ENCODE measurements around the gene LRRC59.

LRRC59 gene

DNA sequence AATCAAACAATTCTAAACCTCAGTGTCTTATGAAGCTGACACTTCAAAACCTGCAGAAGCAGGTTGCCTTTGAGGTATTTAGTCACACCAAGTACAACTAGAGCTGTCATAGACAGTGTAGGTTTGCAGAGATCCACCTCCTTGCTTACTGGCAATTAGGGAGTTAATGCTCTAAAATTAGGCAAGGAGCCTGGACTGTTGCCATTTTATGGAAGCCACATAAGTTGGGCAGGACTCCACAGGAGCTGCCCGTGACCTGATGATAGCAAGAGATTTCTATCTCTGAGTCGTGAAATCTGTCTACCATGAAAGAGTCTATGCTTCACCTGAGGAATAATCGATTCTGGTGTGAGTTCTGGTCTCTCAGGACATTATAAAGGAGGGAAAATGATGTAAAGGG is 15.4 kb downstream of the LRRC59 start:
- no peak for DNase-seq

DNA sequence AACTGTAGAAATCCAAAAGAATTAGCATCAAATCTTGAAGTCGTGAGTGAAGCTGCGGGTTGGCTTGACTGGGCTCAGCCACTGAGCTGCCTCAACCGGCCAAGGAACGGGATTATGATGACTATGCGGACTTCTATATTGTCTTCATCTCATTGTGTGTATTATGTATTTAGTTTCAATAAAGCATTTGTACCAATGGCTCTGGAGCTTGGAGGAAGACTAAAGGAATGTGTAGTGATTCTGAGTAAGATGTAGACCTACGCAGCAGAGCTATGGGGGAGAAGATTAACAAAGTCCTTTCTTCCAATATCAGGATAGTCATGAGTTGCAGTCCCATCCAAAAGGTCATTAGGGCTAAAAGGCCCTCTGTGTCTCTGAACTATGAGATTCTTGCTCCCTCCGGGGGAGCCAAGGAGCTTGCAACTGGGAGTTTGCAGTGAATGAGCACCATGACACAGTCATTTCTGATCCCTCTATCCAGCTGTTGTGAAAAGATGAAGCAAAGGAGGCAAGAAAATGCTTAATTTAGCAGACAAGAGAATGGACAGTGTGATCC is 16.0 kb downstream of the LRRC59 start:
- no peak for DNase-seq

DNA sequence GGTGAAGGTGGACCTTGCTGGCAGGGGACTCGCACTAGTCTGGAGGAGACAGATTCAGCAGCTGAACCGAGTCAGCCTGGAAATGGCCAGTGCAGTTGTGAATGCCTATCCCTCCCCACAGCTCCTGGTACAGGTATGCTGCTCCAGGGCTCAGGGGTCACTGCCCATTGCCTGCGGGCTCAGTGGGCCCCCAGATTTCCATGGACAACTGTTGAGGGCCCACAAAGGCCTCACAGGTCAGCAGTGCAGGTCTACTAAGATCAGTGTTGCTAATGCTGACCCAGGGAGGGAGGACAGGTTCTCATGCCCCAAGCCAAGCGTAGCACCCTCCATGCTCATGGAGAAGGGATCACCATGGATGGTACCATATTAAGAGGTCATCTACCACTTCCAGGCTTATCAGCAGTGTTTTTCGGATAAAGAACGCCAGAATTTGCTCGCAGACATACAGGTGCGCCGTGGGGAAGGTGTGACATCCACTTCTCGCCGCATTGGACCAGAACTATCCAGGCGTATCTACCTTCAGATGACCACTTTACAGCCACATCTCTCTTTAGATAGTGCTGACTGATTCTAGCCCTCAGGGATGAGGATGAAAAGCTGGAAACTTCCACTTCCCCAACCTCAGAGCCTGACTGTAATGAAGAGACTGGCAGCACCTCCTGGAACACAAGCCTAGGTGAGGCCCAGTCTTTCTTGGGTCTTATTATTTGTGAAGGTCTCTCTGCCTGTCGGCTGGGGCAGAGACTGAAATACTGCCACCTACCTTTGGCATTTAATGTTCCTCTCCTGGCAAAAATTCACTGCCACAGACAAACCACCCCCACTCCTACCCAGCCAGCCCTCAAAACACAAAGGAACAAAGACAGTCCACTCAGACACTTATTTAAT is 16.7 kb downstream of the LRRC59 start:
- DNase-seq: no peak

DNA sequence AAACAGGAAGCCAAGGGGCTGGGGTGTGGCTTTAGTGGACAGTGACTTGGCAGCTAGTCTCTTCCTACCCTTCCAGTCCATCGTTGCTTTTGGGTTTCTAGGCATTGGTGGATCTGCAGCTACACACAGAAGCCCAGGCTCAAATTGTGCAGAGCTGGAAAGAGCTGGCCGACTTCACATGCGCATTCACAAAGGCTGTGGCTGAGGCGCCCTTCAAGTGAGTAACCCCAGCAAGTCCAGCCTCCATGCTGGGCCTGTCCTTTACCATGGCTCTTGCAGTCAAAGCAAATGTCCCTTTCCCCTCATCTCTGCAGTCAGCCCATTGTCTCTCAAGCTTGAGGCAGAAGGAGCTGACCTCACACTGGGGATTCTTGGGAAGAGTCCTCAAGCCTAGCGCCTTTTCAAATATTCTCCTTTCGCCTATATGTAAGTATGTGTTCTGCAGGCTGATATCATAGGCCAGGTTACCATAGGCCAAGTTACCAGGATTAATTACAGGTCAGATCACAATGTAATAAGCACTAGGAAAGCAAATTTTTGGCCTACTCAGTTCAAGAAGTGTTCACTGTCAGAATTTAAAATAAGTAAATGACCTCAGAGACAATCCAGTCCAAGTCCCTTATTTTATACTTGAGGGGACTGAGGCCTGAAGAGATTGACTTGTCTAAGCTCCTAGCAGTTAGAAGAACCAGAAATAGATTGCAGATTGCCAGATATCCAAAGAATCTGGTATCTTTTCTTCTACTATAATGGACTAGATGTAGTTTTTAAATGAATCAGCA is 17.8 kb downstream of the LRRC59 start:
- DNase-seq: no peak

DNA sequence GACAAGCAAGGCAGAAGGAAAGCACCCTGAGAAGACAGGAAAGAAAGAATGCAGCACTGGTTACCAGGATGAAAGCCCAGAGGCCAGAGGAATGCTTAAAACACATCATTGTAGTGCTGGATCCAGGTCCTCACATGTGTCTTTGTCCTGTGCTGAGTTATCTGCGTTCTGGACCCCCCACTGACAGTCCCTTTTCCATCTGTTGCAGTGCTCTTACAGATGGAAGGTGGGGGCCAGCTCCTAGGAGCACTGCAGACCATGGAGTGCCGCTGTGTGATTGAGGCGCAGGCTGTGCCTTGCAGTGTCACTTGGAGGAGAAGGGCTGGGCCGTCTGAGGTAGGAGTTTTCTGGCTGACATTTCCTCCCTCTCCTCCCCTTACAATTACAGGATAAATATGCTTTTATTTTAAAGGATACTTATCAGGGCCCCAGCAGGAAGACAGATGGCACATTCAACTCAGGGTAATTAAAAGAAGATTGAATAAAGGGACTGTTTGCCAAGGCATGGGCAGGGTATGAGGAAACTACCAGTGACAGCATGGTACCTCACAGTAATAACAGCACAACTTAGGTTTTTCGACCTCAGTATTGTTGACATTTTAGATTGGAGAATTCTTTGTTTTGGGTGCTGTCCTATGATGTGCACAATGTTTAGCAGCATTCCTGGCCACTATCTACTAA is 21.3 kb downstream of the LRRC59 start:
- no peak for DNase-seq

DNA sequence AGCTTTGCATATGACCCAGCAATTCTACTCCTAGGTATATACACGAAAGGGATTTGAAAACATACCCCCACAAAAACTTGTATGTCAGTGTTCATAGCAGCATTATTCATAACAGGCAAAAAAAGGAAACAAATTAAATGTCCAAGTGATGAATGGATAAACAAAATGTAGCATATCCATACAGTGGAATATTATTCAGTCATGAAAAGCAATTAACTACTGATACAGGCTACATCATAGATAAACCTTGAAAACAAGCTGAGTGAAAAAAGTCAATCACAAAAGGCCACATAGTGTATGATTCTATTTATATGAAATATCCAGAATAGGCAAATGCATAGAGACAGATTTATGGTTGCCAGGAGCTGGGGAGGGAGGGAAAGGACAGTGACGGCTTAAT is 23.6 kb downstream of the LRRC59 start:
- DNase-seq: no peak

DNA sequence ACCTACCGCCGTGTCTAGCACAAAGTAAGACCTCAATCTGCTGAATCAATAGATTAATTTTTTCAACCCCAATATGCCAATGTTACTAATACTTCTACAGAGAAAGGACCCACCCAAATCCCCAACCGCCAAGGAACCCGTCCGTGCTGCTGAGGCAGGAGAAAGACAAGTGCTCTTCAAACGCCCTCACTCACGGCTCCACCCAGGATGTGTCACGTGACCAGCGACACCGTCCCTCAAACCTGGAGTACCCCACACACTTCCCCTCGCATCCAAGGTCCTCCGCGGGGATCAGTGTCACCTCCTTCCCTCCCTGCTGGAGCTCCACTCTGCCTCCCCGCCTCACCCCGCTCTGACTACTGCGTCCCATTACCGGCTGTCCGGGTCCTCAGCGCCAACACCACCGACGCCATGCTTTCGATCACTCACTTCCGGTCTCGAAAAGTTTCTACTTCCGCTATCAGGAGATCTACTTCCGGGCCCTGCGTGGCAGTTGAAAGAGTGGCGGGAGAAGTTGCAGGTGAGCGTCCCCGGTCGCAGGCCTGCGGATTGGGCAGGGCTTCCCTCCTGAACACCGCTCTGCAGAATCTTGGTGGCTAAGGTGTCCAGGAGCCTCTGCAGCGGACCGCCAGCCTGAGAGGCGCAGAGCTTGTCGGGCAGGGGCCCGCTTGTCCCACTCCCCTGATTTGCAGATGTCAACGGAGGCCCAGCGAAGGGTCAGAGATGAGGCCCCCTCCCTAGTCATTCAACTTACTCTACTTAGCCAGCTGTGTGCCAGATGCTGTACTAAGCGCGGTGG is 24.4 kb downstream of the LRRC59 start, which contains the start of the genes EME1 and MRPL27:
EME1 (plus strand) TSS at position 472 of the 799 bp plus-strand sequence. CDS start 1,980 bp downstream, outside the sequence.
MRPL27 (minus strand) TSS at position 427 of the 799 bp plus-strand sequence; CDS start at position 413, 14 bp downstream.
- DNase-seq: peak; percentile 99

DNA sequence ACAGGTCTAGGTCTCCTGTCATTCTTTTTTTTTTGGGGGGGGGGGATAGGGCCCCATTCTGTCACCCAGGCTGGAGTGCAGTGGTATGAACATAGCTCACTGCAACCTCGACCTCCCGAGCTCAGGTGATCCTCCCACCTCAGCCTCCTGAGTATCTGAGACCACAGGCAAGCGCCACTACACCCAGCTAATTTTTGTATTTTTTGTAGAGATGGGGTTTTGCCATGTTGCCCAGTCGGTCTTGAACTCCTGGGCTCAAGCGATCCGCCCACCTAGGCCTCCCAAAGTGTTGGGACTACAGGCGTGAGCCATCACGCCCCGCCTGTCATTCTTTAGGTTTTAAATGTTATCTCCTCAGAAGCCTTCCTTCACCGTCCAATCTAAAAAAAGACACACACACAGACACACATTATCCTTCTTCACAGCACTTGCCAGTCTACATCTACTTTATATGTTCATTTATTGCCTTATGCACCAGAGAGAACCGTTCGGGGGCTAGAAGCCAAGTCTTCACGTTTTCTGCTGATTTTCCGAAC is 25.0 kb downstream of the LRRC59 start:
- DNase-seq: no peak

DNA sequence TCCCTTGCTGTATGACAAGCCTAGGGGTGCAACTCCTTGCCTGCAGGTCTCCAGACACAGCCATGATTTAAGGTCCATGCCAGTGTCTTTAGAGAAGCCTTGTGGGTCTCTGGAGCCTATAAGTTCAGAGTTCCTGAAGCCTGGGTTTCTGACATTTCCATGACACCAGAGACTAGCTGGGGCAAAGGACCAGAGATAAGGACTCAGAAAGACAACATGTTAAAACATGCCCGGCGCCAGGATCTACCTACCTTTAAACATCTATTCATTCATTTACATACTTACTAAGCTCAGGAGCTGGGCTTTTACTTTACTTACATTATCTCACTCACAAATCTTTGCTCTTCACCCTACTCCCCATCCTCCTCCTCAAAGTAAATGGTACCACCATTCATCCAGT is 25.8 kb downstream of the LRRC59 start:
- DNase-seq: no peak

DNA sequence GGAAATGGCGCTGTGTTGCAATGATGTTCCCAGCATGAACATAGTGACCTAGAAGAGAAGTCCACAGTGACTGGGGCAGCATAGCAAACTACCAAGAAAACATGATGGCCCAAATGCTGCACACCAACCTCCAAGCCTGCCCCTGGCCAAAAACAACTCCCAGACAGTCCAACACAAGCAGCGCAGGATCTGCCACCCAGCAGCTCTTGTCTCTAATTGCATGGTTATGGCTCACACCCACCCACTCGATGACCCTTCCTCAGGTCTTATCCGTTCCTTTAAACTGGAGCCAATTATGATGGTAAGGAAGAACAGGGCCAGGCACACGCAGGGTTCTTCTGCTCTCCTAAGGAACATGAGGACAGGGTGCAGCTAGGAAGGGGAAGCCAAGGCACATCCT is 27.3 kb downstream of the LRRC59 start:
- no peak for DNase-seq

DNA sequence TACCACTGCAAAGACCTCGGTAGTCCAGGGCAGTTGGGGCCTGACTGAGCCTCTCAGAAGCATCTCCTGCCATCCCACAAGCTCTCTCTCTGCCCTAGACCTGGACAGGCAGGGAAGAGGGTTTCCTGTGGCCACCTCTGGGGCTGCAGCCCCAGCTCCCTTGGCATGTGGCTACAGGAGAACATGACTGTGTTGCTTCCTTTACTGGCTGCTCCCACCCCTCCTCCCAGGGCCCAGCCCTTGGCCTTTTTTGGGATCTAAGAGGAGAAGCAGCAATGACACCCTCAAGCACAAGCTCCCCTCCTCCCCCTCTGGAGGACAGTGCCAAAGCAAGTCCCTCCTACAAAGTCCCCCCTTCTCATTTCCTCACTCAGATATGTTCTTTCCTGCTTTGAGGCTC is 29.9 kb downstream of the LRRC59 start:
- DNase-seq: no peak

DNA sequence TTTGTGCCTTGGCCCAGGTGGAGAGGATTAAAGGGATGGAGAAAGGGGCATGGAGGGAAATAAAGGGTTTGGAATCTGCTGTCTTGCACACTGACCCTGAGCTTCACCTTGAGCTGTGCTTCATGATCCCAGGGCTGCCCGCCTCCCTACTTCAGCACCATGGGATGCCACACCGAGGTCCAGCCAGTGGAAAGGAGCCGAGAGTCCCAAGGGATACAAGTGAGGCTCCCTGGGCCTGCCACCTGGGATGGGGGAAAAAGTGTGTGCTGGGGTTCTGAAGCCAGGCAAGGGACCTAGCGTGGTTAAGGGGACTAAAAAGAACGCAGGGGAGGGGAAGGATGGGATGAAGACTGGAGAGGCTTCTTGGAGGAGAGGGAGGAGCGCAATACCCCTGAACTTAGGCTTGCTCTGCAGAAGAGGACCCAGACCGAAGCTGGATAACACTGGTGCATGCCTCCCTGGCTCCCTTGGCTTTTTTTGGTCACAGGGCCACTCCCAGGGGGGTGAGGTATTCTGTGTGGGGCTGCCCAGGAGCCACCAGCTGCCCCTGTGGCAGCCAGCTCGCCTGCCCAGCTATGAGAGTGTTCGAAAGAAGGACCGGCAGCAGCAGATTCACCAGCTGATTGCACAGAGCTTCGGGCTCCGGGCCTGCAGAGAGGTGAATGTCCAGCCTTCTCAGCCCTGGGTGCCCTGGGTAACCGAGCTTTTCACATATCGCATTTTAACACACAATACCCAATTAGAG is 31.5 kb downstream of the LRRC59 start:
- DNase-seq: no peak

DNA sequence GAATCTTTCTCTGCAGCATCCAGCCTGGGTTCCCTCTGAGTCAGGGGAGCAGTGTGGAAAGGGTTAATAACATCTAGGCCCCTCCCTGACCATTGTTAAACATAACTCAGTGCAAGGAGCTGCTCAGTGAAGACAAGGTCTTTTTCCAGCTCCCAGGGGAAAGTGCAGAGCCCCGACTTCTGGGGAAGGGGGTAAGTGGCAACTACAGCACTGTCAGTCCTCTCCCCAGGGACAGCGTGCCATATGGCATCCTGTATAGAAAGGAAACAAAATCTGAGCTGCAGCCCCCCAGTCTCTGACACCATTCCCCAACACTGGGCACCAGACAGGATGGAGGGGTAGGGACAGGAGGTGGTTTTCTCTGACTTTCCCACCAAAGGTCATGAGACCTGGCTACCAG is 32.2 kb downstream of the LRRC59 start:
- peak; percentile 22 for DNase-seq

DNA sequence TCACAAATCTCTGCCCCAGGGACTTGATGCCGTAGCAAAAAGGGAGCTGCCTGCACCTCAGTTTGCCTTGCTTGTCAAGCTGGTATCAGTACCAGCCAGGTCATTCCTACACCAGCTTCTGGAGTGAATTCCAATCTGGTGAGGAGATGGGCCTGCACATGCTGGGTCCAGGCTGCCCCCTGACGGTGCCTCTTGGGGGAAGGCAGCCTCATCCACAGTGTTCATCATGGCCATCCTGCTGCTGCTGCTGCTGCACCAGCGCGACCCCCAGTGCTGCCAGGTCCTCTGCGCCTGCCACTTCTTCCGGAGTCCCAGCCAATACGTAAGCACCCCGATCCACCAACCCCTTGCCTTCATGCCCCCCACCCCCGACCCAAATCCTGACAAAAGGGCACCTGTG is 32.6 kb downstream of the LRRC59 start:
- DNase-seq: peak; percentile 33

DNA sequence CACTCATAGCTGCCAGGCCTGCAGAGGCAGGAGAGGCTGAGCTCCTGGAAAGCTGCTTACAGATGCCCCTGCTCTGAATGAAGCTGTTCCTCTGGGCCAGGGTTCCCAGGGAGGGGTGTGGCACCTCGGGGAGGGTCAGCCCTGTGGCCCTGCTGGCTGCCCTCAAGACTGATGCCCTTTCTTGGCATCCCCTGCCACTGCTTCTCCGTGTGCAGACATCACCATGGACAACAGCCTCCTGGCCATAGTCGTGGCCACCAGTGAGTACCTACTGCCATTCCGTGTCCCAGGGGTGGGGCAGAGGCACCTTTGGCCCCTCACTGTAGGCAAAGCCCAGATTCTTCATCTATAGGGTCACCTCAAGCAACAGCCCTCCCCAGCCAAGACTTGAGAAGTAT is 33.3 kb downstream of the LRRC59 start:
- DNase-seq: no peak

DNA sequence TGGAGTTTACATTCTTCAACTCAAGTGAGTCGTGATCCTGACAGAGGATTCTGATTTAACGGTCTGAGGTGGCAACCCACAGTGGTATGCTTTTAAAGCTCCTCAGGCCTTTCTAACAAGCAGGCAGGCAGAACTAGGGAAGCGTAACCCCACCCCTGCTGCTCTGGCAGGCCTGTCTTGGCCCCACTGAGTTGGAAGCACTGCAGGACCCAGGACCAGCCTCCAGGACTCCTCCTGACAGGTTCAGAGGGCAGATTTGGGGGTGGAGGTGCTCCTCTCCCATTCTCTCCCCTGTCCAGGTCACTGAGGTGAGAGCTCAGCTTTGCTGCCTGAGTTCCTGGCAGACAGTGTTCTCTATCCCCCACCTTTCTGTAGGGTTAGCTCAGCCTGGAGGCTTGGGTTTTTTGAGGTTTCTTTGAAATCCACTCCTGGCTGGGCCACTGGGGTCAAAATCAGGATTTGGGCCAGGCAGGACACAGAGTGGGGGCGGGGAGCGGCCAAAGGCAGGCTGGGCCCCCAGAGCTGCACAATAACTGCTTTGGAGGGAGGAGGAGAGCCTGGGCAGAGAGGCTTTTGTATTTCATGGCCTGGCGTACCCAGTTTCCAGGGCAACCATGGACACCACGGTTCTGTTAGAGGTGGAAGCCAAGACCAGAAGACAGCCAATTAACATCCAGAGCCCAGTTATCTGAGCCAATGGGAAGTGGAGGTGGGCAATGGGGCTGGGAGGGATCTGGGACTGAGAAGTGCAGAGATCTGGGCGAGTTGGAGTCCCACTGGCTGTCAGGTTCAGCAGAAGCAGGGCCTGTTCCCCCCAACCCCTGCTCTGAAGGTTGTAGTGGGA is 33.9 kb downstream of the LRRC59 start:
- peak; percentile 82 for DNase-seq

DNA sequence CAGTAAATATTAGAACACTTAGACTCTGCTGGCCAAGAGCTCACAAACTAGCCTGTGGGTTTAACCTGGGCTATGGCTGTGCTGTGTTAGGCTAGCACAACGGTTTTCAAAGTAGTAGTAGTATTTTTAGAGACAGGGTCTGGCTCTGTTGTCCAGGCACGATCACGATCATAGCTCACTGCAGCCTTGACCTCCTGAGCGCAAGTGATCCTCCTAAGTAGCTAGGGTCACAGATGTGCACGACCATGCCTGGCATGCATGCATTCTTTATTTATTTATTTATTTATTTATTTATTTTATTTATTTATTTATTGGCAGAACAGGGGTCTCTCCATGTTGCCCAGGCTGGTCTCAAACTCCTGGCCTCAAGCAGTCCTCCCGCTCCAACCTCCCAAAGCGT is 34.7 kb downstream of the LRRC59 start:
- DNase-seq: no peak

DNA sequence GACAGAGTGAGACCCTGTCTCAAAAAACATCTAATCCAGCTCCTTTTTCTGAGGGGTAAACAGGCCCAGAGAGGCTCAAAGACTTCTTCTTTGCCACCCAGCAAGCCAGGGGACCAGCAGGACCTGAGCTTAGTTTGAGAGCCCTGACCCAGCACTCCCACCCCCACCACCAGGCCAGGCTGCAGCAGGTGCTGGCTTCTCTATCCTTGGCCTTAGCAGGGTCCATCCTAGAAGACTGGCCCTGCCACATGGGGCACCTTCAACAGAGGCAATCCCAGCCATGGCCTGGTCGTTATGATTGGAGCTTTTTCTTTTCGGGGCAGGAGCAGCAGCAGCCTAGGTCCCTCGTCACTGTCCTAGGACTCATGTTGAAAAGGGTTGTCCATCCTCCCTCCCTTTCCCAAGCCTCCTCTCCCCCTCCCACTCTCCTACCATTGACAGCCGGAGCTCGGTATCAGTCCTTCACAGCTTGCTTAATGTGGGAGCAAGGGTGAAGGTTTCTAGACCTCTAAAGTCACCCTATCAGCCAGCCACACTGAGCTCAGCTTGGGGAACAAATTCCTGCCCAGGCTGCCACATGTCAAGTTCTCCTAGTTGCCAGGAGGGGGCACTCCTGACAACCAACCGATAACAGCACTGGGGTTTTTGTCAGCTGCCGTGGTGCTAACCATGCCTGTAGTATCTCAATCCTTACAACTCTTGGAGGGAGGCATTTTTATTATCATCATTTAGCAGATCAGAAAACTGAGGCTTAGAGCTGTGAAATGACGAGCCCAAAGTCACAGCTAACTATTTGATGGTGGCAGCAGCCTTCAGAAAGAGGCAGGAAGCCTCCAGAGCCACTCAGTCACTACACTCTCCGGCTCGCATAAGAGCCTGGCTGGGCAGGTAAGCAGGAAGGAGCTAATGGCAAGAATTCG is 35.5 kb downstream of the LRRC59 start:
- peak; percentile 60 for DNase-seq
